Naive thymus-derived CD8-positive, alpha-beta T cell (primary cell): Measurements from ENCODE around the gene CYP27B1. TPM values are rescaled to one million over a fixed set of nuclear protein-coding genes. Genes with fewer than 3 reads are reported as not detected.
A peak's percentile ranks its signal among the peaks of the same experiment; 100 is the strongest.

Experiments
- ATAC-seq, 2 donors: fragments of 150-1000 bp; cut with Tn5 transposase in 1 of 2; sonication (Bioruptor Pico), chemical (Tn5 transposase) in 1 of 2; 1 replicate in 1 of 2; 2 replicates in 1 of 2; pipeline ENCODE4 v1.10.0; 2021; ENCODE audit warnings: mild to moderate bottlenecking in 2 of 2, moderate library complexity in 2 of 2
- POLR2A ChIA-PET: fragments of 350-600 bp; sonication (Branson Sonifier 250); formaldehyde crosslinking; loops from one replicate; lab custom pipeline; 2021; ENCODE audit warnings: antibody characterized with exemption; lab: Charles Lee
- DNase-seq, 10 donors: peaks; one replicate each; pipeline versions ENCODE4 v3.0.0 to v3.0.0-alpha.2; 2020 to 2022
- H3K27ac Mint-ChIP-seq, 10 donors: one replicate each; pipeline ENCODE4 v1.8.0; 2020 to 2022; ENCODE audit warnings: mild to moderate bottlenecking in 10 of 10, mixed read lengths in 10 of 10, moderate library complexity in 4 of 10, inconsistent platforms in 1 of 10
- H3K27me3 Mint-ChIP-seq, 5 donors: one replicate each; pipeline ENCODE4 v1.8.0; 2021 to 2022; ENCODE audit warnings: mixed read lengths in 5 of 5
- H3K36me3 Mint-ChIP-seq, 3 donors: one replicate each; pipeline ENCODE4 v1.8.0; 2020 to 2022; ENCODE audit warnings: mixed read lengths in 3 of 3, mild to moderate bottlenecking in 2 of 3, inconsistent platforms in 1 of 3
- H3K4me1 Mint-ChIP-seq, 4 donors: one replicate each; pipeline ENCODE4 v1.8.0; 2021 to 2022; ENCODE audit warnings: mixed read lengths in 4 of 4
- H3K4me3 Mint-ChIP-seq, 10 donors: one replicate each; pipeline ENCODE4 v1.8.0; 2020 to 2022; ENCODE audit warnings: mild to moderate bottlenecking in 10 of 10, mixed read lengths in 10 of 10, moderate library complexity in 6 of 10, inconsistent platforms in 1 of 10
- H3K9me3 Mint-ChIP-seq, 9 donors: one replicate each; pipeline ENCODE4 v1.8.0; 2020 to 2022; ENCODE audit warnings: mixed read lengths in 9 of 9, mild to moderate bottlenecking in 3 of 9, inconsistent platforms in 1 of 9, moderate library complexity in 1 of 9
- polyA plus RNA-seq, 3 donors: library from polyadenylated mRNA; unstranded; fragments of 300-500 nt; fragmentation: Illumina TruSeq; gene quantifications; one replicate each; pipeline ENCODE4 v1.2.3, GENCODE V29; 2021
- total RNA-seq, 8 experiments: library from RNA in 2 of 8; stranded (reverse) in 2 of 8; gene quantifications; one replicate each; pipeline ENCODE4 v1.2.3 and lab custom pipeline; 2021 to 2026

Gene CYP27B1
- total and polyA plus RNA-seq, 5 experiments from 2014 or later = 1.4 to 1.6 TPM; not detected in 3

DNA sequence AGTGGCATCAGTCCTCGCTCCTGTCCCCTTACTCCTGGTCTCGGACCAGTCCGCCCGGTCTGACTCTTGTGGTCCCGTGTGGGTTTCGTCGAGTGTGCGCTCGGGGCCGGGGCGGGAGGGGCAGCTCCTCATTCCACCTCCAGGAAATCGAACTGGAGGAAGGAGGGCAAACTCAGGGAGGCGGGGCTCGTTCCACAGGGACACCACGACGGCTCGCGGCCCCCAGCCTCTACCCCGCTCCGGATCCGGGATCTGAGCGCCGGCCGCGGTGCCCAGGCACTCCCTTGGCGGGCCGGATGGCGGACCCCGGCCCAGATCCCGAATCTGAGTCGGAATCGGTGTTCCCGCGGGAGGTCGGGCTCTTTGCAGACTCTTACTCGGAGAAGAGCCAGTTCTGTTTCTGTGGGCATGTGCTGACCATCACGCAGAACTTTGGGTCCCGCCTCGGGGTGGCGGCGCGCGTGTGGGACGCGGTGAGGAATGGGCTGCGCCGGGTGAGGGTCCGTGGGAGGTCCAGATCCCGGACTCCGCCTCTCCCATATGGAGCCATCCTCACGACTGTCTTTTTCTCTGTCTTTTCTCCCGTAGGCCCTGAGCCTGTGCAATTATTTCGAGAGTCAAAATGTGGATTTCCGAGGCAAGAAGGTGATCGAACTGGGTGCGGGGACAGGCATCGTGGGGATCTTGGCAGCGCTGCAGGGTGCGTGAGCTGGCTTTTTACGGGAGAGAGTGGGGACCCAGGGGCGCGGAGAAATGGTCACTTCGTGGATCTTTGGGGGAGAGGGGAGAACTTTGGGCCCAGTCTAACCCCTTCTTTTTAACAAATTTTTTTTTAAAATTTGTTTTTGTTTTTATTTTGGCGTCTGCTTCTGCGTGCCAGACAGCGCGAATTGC is 5.8 kb upstream of the CYP27B1 start, which contains the start of gene EEF1AKMT3:
TSS of gene EEF1AKMT3 (plus strand) at position 186 of the 894 bp plus-strand sequence. CDS start at position 297, 111 bp downstream.
- ATAC-seq (peak; percentile 18 to 40), DNase-seq (peak in 2 of 10 donors; percentile 24 to 32)
- peak within 1 kb of the TSS; percentile 86 to 99 (median 98) for H3K27ac Mint-ChIP-seq

DNA sequence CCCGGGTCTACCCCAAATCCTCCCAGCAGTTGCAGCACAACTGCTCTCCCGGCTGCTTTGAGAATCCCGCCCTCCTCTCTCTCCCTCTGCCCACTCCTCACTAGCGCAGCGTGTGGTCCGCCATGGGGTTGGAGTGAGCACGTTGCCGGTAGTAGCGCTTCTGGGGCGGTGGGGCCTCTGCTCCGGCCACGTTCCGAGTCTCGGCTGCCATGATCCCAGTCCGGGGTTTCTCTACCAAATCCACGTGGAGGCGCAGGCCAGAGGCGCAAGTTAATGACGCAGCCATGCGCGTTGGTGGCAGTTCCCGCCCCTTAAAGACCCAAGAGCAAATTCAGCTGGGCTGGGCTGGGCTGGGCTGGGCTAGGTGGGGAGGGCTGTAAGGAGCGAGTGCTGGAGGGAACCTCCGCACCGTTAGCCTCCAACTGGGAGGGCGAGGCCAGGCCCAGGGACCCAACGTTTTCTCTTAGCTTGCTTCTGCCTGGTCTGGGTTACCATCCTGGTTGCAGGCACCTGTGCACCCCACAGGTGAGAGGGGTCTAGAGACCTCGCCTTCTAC is 5.1 kb upstream of the CYP27B1 start, which contains the start of gene METTL1:
TSS of gene METTL1 (minus strand) at position 233 of the 556 bp plus-strand sequence. CDS start at position 211, 22 bp downstream.
- H3K4me1 Mint-ChIP-seq = peaks cover 17 to 31% (median 21%) of the 10 kb centered on the region in 4 donors
- H3K27ac Mint-ChIP-seq = peak within 1 kb of the TSS; percentile 86 to 99 (median 98)
- peaks cover 0 to 1% (median 0%) of the 10 kb centered on the region in 5 donors for H3K27me3 Mint-ChIP-seq
- peaks cover 0 to 18% (median 3%) of the 10 kb centered on the region in 3 donors for H3K36me3 Mint-ChIP-seq
- POLR2A ChIA-PET = interaction anchor here (0.9 to 1.9 kb wide), 8 partner anchors 10 to 125 kb away, joined by 3 to 20 read pairs (median 7); partner anchors contain the start of genes TSFM and TSPAN31
- DNase-seq (peak; percentile 74 to 93 (median 87)), ATAC-seq (peak; percentile 88)
- no peaks in the 10 kb centered on the region for H3K9me3 Mint-ChIP-seq
- H3K4me3 Mint-ChIP-seq = peak within 1 kb of the TSS; percentile 94 to 99 (median 98)

More for the DNA sequence above, 5.8 kb upstream of the CYP27B1 start, which contains the start of gene EEF1AKMT3:
- H3K36me3 Mint-ChIP-seq = peaks cover 0 to 18% (median 3%) of the 10 kb centered on the region in 3 donors
- peak within 1 kb of the TSS; percentile 94 to 99 (median 98) for H3K4me3 Mint-ChIP-seq
- H3K9me3 Mint-ChIP-seq = no peaks in the 10 kb centered on the region
- POLR2A ChIA-PET = interaction anchor here (0.9 to 1.9 kb wide), 8 partner anchors 9 to 124 kb away, joined by 3 to 20 read pairs (median 7); partner anchors contain the start of genes TSFM and TSPAN31
- H3K27me3 Mint-ChIP-seq = no peaks in the 10 kb centered on the region
- H3K4me1 Mint-ChIP-seq = peaks cover 17 to 31% (median 20%) of the 10 kb centered on the region in 4 donors

DNA sequence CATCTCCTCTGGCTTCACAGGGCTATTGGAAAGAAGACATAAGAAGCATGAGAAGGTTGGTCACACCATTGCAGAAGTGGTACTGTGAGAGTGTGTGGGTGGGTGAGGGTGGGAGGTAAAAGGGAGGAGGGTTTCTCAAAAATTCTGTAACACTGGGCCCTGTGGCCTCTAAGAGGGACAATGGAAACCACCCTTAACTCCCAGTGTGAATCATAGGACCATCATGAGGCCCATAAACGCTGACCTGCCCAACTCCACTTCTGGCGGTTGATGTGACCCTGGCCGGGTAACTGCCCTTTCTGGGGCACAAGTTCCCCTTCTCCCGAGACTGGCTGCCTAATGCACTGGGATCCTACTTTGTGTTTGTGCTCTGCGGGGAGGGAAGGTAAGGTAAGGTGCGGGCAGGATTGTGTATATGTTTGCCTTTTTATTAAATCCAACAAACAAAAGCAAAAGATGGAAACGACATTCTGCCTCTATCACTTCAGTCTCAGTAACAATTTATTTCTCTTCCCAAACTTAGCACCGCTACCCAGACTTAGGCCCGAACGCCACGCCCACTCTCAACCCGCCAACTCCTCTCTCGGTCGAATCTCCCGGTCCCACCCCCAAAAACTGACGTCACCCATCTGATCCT is 4.5 kb upstream of the CYP27B1 start:
- Mint-ChIP-seq H3K27ac (peak overlapping the region; percentile 86 to 99 (median 98)), H3K9me3 (no peaks in the 10 kb centered on the region), H3K27me3 (peaks cover 3 to 6% (median 4%) of the 10 kb centered on the region in 5 donors), H3K36me3 (peaks cover 0 to 18% (median 3%) of the 10 kb centered on the region in 3 donors), H3K4me3 (peak overlapping the region; percentile 94 to 99 (median 98)), H3K4me1 (peaks cover 19 to 37% (median 27%) of the 10 kb centered on the region in 4 donors)
- POLR2A ChIA-PET = interaction anchor here (0.9 to 1.9 kb wide), 6 partner anchors 12 to 126 kb away, joined by 5 to 12 read pairs (median 7); partner anchors contain the start of genes TSFM and TSPAN31
- peak; percentile 65 to 75 for ATAC-seq
- DNase-seq = peak in 7 of 10 donors; percentile 51 to 86 (median 79)

DNA sequence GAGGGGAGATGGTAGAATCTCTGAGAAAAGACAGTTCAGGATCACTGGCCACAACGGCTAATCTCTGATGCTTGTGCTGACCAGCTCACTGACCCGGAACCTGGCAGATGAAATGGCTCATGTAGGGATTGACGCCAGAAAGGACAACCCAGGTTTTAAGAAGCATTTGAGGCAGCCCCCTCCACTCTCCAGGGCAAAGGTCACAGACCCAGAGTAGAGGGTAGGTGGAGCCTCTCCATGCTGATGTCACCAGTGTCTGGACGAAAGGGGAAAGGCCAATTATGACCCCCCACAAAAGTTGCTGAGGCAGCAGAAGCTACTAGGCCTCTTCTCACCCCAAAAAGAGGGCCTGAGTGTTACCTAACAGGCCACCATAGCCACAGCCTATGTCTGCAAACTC is 3.9 kb upstream of the CYP27B1 start:
- ATAC-seq = no peak
- H3K27ac Mint-ChIP-seq = peak overlapping the region in 5 of 10 donors; percentile 45 to 88 (median 85)
- no peak for DNase-seq
- H3K4me3 Mint-ChIP-seq = peak overlapping the region in 9 of 10 donors; percentile 39 to 99 (median 52)
- H3K9me3 Mint-ChIP-seq = no peaks in the 10 kb centered on the region
- peaks cover 5 to 9% (median 8%) of the 10 kb centered on the region in 5 donors for H3K27me3 Mint-ChIP-seq
- peaks cover 0 to 18% (median 3%) of the 10 kb centered on the region in 3 donors for H3K36me3 Mint-ChIP-seq
- POLR2A ChIA-PET = interaction anchor here (1.0 kb wide), 1 partner anchor 17 kb away, joined by 3 read pairs; no protein-coding TSS in a partner anchor
- peaks cover 16 to 43% (median 27%) of the 10 kb centered on the region in 4 donors for H3K4me1 Mint-ChIP-seq

DNA sequence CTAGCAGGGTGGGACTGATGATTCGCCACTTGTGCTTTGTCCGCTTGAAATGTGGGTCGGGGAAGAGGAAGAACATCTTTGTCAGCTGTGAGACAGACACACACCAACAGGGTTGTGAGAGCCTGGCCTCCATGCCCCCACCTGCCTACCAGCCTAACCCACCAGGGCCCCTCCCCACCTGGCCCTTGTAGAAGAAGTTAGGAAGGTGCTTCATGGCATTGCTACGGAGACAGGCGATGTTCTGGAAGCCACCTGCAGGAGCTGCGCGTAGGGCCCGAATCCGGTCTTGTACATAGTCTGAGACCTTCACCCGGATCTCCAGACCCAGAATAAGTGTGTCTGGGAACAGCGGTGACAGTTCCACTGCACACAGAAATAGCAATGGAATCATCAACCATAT is 2.7 kb upstream of the CYP27B1 start:
- Mint-ChIP-seq H3K4me1 (peaks cover 20 to 55% (median 35%) of the 10 kb centered on the region in 4 donors), H3K36me3 (peaks cover 0 to 18% (median 3%) of the 10 kb centered on the region in 3 donors), H3K27ac (peak overlapping the region in 1 of 10 donors; percentile 61), H3K4me3 (peak overlapping the region in 5 of 10 donors; percentile 5 to 99 (median 61)), H3K27me3 (peaks cover 5 to 19% (median 11%) of the 10 kb centered on the region in 5 donors), H3K9me3 (no peaks in the 10 kb centered on the region)
- ATAC-seq (no peak), DNase-seq (no peak)
- POLR2A ChIA-PET = interaction anchor here (0.6 to 1.0 kb wide), 2 partner anchors 15 to 36 kb away, joined by 3 read pairs; no protein-coding TSS in a partner anchor

DNA sequence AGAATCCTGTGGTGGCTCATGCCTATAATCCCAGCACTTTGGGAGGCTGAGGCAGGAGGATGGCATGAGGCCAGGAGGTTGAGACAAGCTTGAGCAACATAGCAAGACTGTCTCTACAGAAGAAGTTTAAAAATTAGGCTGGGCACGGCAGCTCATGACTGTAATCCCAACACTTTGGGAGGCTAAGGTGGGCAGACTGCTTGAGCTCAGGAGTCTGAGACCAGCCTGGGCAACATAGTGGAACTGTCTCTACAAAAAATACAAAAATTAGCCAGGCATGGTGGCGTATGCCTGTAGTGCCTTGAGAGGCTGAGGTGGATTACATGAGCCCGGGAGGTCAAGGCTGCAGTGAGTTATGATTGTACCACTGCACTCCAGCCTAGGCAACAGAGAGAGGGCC is 998 bp upstream of the CYP27B1 start:
- POLR2A ChIA-PET = interaction anchor here (0.5 to 1.1 kb wide), 2 partner anchors 9 to 1238 kb away, joined by 3 to 6 read pairs; no protein-coding TSS in a partner anchor
- Mint-ChIP-seq H3K4me1 (peaks cover 25 to 57% (median 42%) of the 10 kb centered on the region in 4 donors), H3K27ac (no peak overlapping the region), H3K36me3 (peaks cover 0 to 18% (median 3%) of the 10 kb centered on the region in 3 donors), H3K4me3 (no peak overlapping the region), H3K9me3 (no peaks in the 10 kb centered on the region), H3K27me3 (peaks cover 5 to 27% (median 17%) of the 10 kb centered on the region in 5 donors)
- DNase-seq = no peak
- no peak for ATAC-seq

DNA sequence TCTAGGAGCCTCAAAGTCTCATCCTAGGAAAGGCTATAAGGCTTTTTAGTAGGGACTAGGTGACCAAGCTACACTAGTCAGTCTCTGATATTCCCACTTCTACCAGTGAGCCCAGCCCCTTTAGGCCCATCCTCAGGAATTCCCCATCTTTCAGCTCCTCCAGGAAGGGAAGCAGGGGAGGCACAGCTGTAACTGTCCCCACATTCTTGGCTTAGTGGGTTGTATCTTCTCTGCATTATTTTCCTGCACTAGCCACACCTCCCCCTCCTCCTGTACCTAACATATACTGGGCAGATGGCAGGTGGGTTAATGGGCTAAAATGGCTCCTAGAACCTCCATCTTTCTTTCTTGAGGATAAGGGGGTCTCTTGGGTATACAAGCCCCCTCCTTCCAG is 424 bp upstream of the CYP27B1 start:
- H3K9me3 Mint-ChIP-seq = no peaks in the 10 kb centered on the region
- DNase-seq = no peak
- H3K4me1 Mint-ChIP-seq = peaks cover 23 to 54% (median 41%) of the 10 kb centered on the region in 4 donors
- peaks cover 0 to 18% (median 3%) of the 10 kb centered on the region in 3 donors for H3K36me3 Mint-ChIP-seq
- peaks cover 5 to 27% (median 17%) of the 10 kb centered on the region in 5 donors for H3K27me3 Mint-ChIP-seq
- H3K4me3 Mint-ChIP-seq = peak overlapping the region in 3 of 10 donors; percentile 24 to 94 (median 94)
- ATAC-seq = no peak
- no peak overlapping the region for H3K27ac Mint-ChIP-seq
- POLR2A ChIA-PET = interaction anchor here (0.5 to 1.1 kb wide), 2 partner anchors 9 to 1237 kb away, joined by 3 to 6 read pairs; no protein-coding TSS in a partner anchor

DNA sequence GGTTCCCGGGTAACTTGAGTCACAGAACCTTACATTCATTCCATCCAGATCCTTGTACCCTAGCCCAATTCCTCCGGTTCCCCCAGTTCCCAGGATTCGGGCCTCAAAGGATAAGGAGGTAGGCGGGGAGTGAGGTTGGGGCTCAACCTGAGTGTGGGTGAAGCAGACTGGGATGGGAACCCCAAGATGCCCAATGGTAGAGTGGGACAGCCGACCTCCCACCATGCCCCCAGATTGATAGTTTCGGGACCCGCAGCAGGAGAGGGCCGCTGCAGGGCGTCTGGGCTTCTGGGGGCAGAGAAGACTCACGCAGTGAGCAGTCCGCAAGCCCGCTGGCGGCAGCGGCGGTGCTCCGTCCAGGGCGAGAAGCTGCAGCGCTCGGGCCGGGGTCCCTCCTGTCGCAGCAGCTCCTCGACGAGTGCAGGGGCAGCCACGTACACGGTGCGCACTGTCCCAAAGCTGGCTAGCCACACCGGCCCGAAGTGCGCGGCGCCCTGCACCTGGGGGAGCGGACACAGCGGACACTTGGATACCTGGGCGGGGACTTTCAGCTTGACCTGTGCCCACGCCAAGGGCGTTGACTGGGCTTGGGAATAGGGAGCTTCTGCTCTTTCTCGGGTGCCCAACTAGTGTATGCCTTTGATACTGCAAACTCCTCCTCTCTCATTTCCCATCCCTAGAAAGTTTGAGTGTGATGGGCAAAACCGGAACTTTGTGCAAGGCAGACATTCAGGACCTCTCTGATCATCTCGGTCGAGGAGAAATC is 997 bp downstream of the CYP27B1 start:
- Mint-ChIP-seq H3K4me1 (peaks cover 20 to 49% (median 33%) of the 10 kb centered on the region in 4 donors), H3K4me3 (peak overlapping the region; percentile 83 to 94 (median 88)), H3K36me3 (peaks cover 0 to 18% (median 3%) of the 10 kb centered on the region in 3 donors), H3K27ac (peak overlapping the region in 4 of 10 donors; percentile 41 to 82 (median 68)), H3K27me3 (peaks cover 5 to 27% (median 17%) of the 10 kb centered on the region in 5 donors), H3K9me3 (no peaks in the 10 kb centered on the region)
- ATAC-seq = peak; percentile 9 to 30
- peak in 1 of 10 donors; percentile 7 for DNase-seq
- POLR2A ChIA-PET = interaction anchor here (0.6 to 3.0 kb wide), 7 partner anchors 9 to 145 kb away, joined by 3 to 17 read pairs (median 3); partner anchors contain the start of genes TSFM and TSPAN31

DNA sequence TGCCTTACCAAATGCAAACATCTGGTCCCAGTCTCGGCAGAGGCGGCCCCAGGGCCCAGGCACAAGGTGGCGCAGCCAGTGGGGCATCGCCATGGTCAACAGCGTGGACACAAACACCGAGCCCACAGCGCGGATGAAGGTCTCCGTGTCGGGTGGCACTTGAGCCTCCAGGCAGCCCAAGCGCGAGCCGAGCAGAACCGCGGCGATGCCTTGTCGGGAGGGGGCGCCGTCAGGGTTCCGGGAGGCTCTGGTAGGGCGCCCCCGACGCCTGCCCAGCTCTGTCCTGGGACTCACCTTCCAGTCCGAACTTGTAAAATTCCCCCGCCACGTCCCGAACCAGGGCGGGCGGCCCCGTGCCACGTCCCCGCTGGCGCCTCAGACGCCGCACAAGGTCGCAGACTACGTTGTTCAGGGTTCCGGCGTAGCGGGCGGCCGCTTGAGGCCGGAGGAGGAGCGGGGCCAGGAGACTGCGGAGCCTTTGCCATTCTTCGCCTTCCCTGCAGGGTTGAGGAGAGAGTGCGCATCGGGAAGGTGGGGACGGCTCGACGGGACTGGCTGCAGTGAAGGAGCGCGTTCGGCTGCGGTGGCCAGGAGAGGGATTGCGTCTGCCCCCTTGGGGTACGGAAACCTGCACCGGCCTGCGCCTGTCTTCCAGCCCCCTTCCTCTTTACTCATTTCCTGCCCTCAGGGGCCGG is 1.7 kb downstream of the CYP27B1 start:
- peaks cover 20 to 43% (median 34%) of the 10 kb centered on the region in 4 donors for H3K4me1 Mint-ChIP-seq
- ATAC-seq (peak; percentile 79 to 81), DNase-seq (peak in 8 of 10 donors; percentile 35 to 67 (median 46))
- no peaks in the 10 kb centered on the region for H3K9me3 Mint-ChIP-seq
- H3K27ac Mint-ChIP-seq = peak overlapping the region in 7 of 10 donors; percentile 18 to 78 (median 37)
- H3K4me3 Mint-ChIP-seq = peak overlapping the region; percentile 83 to 94 (median 88)
- peaks cover 5 to 27% (median 17%) of the 10 kb centered on the region in 5 donors for H3K27me3 Mint-ChIP-seq
- peaks cover 0 to 14% (median 3%) of the 10 kb centered on the region in 3 donors for H3K36me3 Mint-ChIP-seq
- POLR2A ChIA-PET = interaction anchor here (1.0 to 3.0 kb wide), 6 partner anchors 9 to 131 kb away, joined by 3 to 17 read pairs (median 4); partner anchors contain the start of genes CTDSP2 and TSFM

DNA sequence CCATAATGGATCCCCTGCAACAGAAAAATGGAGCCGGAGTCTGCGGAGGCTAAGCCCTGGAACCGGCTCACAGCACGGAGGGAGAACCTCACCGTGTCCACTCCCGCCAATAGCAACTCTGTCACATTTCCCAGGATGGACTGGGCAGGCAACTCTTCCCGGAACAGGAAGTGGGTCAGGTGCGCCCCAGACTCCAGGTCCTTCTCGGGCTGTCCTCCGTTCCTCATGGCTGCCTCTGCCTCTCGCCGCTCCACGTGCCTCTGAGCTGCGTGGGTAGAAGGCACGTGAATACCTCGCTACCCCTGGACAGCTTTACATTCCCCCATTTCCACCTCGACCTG is 2.2 kb downstream of the CYP27B1 start:
- POLR2A ChIA-PET = interaction anchor here (1.0 to 3.0 kb wide), 6 partner anchors 8 to 132 kb away, joined by 3 to 17 read pairs (median 4); partner anchors contain the start of genes CTDSP2 and TSFM
- H3K27ac Mint-ChIP-seq = peak overlapping the region in 3 of 10 donors; percentile 28 to 67 (median 37)
- peaks cover 22 to 41% (median 37%) of the 10 kb centered on the region in 4 donors for H3K4me1 Mint-ChIP-seq

More for the DNA sequence above, 2.2 kb downstream of the CYP27B1 start:
- peaks cover 5 to 27% (median 17%) of the 10 kb centered on the region in 5 donors for H3K27me3 Mint-ChIP-seq
- peak overlapping the region; percentile 83 to 94 (median 88) for H3K4me3 Mint-ChIP-seq
- ATAC-seq (peak; percentile 18 to 24), DNase-seq (no peak)
- H3K9me3 Mint-ChIP-seq = no peaks in the 10 kb centered on the region
- H3K36me3 Mint-ChIP-seq = peaks cover 0 to 14% (median 3%) of the 10 kb centered on the region in 3 donors
